GM18520 (cell line): ENCODE data around the gene PLXNB2.

Experiments
- ATAC-seq: cut with Tn5 transposase; IDR thresholded peaks from one replicate; pipeline ENCODE4 v1.9.1; 2021; ENCODE audit not compliant: unreplicated experiment

PLXNB2 gene

GRCh38 chr22:50267591-50268390, 39.7 kb downstream of the PLXNB2 start:
- ATAC-seq: no peak

- no peak for ATAC-seq
Measured at GRCh38 chr22:50266994-50267393, 40.5 kb downstream of the PLXNB2 start.

GRCh38 chr22:50264946-50265669, 42.3 kb downstream of the PLXNB2 start:
- no peak for ATAC-seq

DNA sequence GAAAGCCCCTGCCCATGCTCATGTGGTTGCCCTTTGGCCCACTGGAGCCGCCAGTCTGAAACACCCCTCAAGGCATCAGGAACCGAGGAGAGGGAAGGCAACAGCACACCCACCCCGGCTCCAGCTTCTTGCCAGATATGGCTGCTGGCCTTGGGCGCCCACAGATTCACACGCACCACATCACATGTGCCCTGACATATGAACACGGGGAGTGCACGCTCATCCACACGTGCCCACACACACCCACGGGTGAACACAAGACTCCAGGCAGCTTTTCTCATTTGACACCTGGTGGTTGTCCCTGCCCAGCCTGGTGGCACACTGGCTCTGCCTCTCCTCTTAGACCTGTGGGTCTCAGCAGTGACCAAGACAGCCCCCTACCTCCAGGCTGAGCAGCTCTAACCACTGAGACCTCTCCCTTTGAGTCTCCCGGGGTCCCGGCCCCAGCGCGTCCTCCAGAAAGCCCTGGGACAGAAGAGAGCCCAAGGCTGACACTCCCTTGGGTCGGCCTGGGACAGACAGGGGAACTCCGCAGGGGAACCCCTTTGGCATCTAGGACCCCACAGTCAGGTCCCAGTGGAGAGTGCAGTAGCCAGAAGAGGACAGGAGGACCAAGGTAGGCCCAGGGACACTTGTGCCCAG, 43.2 kb downstream of the PLXNB2 start:
- no peak for ATAC-seq

DNA sequence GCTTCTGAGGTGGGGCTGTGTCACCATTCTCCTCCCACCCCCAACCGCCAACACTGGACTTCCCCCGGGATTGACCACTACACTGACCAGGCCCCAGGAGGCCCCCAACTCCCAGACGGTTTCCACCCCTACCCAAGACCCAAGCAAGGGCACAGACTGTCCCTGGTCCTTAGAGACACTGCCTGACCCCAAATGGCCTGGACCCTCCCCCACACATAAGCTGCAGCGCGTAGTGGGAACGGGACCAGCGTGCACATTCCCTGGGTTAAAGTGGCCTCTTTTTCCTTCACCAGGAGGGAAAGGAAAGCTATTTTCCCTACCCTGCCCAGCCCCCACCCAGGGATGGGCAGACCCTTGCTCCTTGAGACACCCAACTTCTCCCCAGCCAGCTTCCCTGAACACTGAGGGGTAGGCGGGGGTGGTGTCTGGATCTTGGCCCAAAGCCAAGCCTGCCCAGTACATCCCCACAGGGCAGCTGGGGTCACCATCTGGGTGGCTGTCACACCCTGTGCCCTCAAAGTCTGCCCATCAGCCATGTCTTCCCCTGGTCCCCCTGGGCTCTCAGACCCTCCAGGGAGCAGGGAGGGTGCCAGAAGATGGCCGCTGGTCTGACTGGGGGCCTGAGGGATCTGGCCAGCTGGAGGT, 44.4 kb downstream of the PLXNB2 start:
- ATAC-seq: no peak

GRCh38 chr22:50262460-50262911, 45.0 kb downstream of the PLXNB2 start:
- no peak for ATAC-seq

DNA sequence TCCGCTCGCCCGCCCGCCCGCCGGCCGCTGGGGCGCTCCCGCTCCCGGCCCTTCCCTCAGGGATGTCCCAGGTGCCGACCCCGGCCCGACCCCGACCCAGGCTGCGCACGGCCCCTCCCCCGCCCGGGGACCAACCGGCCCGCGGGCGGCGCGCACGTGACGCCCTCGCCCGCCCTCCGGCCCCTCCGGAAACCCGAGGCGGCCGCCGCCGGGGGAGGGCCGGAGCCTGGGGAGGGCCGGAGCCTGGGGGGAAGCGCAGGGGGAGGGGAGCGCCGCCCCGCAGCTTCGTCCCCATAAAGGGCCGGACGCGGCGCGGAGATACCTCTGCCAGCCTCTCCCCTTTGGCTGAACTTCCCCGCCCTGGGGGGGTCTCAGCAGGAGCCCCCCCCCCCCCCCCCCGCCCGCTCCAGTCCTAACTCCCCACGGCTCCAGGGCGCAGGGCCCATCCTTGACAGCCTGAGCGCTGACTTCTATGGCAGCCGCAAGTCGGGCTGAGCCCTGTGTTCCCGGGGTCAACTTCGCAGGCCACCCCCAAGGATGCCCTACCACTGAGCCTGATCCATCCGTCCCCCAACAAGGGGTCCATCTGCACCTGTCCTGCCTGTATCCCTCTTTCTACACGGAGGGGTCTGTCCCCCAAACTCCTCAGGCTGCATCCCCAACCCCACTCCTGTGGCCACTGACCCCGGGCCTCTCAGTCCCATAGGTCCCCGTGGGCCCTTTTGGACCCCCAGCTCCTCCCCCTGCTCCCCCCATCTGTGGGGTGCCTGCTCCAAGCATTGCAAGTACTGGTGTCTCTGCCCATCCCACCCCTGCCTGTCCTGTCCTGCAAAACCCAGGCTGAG, 45.6 kb downstream of the PLXNB2 start, which contains the start of gene MAPK12:
Gene MAPK12, minus strand, starts transcription at position 69 of the 845 bp plus-strand sequence. CDS start 174 bp downstream, outside the sequence.
- no peak for ATAC-seq

DNA sequence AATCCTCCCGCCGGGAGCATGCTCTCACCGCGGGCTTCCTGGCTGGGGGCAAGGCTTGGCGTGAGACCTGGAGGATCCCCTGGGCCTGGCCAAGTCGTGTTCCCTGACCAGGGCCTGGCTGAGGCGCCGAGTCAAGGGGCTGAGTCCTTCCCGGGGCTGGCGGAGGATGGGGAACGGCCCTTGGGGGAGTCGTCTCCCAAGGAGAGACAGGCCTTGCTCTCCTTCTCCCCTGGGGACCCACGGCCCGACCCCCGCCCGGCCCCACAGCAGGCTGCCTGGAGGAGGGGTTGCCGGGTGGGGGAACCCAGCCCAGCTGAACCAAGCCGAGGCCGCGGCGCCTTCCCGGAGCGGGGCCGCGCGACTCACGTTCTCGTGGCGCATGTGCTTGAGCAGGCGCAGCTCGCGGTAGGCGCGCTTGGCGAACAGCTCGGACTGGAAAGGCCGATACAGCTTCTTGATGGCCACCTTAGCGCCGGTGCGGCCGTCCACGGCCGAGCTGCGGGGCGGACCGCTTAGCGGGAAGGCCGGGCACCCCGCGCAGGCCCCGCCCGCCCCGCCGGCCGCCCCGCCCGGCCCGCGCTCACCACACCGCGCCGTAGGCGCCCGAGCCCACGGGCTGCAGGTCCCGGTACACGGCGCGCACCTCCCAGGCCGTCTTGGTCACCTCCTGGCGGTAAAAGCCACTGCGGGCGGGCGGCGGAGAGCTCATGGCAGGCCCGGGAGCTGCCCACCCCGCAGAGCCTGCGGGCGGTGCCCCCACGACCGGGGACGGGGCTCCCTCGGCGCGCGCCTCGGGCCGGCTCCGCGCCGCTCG, 46.4 kb downstream of the PLXNB2 start:
- no peak for ATAC-seq

- no peak for ATAC-seq
Measured at GRCh38 chr22:50260434-50260800, 47.0 kb downstream of the PLXNB2 start.

DNA sequence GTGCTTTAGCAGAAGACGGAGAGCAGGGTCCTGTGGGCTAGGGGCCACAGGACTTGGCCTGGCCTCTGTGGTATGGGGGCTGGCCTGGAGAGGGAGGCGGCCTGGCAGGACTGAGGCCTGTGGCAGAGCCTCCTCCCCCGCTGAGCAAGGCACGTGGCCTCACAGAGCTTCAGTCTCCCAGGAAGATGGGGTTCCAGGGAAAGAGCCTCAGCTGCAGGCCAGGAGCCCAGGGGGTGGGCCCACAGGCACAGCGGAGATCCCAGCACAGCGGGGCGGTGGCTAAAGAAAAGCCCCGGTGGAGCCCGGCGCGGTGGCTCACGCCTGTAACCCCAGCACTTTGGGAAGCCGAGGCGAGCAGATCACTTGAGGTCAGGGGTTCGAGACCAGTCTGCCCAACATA, 48.1 kb downstream of the PLXNB2 start:
- no peak for ATAC-seq

GRCh38 chr22:50258361-50259292, 48.8 kb downstream of the PLXNB2 start:
- no peak for ATAC-seq

DNA sequence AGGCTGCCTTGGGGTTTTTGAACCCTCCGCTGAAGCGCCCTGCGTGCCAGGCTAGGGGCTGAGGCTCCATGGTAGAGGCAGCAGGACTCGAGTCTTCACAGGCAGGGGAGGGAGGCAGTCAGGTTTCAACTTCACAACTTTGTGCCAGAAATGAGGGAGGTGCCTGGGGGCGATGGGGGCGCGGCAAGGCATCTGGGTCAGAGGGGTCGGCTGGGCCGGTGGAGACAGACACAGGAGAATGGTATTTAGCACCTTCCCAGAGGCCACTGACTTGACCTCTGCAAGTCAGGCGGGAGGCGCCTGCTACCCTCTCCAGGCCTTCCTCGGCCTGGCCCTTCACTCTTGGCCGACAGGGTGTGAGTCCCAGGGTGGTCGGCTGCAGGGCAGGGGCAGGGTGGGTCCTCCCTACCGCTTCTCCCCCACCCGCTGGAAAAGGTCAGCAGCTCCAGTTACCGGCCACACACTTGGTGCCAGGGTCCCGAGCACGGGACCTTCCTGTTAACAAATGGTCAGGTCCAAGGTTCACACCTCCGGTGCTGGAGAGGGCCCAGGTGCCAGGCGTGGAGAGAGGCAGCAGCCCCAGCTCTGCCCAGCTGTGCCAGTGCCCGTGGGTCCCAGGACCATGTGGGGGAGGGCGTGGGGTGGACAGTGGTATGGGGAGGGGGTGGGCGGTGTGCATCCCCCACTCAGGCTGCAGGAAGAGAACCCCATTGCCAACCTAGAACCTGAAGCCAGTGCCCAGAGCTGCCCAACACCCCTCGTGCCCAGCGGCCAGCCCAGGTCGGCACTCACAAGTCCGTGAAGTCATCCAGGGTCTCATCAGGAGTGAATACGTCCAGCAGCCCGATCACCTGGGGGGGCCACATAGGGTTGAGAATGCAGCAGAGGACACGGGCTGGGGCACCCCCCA, 49.7 kb downstream of the PLXNB2 start:
- no peak for ATAC-seq

GRCh38 chr22:50257041-50257440, 50.4 kb downstream of the PLXNB2 start:
- ATAC-seq: no peak

- ATAC-seq: no peak
Measured at GRCh38 chr22:50256258-50256862, 51.1 kb downstream of the PLXNB2 start.

- ATAC-seq: no peak
Measured at GRCh38 chr22:50255607-50256006, 51.8 kb downstream of the PLXNB2 start.

DNA sequence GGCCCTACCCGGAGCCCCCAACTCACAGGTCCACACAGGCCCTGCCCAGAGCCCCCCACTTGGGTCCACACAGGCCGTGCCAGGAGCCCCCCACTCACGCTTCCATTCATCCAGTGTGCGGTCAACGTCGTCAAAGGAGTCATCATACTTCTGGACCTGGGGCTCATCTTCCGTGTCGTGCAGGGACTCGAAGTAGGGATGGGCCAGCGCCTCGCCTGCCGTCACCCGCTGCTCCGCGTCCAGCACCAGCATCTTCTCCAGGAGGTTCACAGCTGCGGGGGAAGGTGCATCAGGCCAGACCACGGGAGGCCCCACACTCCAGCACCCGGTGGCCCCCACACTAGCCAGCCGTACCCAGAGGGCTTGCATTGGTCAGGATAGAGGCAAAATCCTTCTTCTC, 52.3 kb downstream of the PLXNB2 start:
- ATAC-seq: no peak

DNA sequence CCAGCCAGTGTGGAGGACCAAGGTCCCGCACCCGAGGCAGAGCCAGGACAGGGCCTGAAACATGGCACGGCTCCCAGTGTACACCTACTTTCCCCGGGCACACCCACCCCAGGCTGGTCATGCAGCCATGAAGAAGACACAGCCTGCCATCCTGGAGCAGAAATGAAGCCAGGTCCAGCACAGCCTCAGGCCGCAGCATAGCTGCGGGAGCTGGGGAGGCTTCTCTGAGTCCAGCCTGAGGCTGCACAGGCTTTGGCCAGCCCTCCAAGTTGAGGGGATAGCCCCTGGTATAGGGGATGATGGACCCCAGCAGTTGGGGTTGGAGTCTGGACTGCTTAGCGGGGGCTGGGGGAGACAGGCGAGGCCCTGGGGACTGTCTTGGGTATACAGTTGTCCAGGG, 53.5 kb downstream of the PLXNB2 start:
- ATAC-seq: no peak
